Thoracic aorta (tissue), 2 donors: ENCODE results near the gene BMERB1. TPM values are rescaled to one million over a fixed set of nuclear protein-coding genes. Genes with fewer than 3 reads are reported as not detected.
"Not testable (repeated sequence)": the region's sequence is repeated elsewhere in the genome, so short reads cannot be mapped to it uniquely, and the experiment has no call there.

Source experiments
- ATAC-seq: fragments of 150-250 bp; one replicate; pipeline ENCODE4 v1.8.0; 2017; ENCODE audit warnings: low read depth; ENCODE audit not compliant: insufficient number of reproducible peaks, low FRiP score
- DNase-seq: peaks from one replicate; pipeline ENCODE4 v3.0.0-alpha.2; 2020; ENCODE audit warnings: low spot score
- H3K27ac ChIP-seq, 2 donors: fragments of 200-600 bp; sonication (generic); 1 replicate in 1 of 2; 2 replicates in 1 of 2; pipeline ENCODE4 v1.5.1; 2016; ENCODE audit warnings: mild to moderate bottlenecking in 2 of 2, moderate library complexity in 2 of 2
- H3K27me3 ChIP-seq: fragments of 200-600 bp; sonication (generic); replicated peaks from 2 replicates; pipeline ENCODE4 v1.6.0; 2016; ENCODE audit warnings: mild to moderate bottlenecking; ENCODE audit not compliant: insufficient read depth
- H3K36me3 ChIP-seq: fragments of 200-600 bp; sonication (generic); one replicate; pipeline ENCODE4 v1.5.1; 2016
- H3K4me1 ChIP-seq, 2 donors: fragments of 200-600 bp; sonication (generic); 1 replicate in 1 of 2; 2 replicates in 1 of 2; pipeline versions ENCODE4 v1.5.1 to v1.6.0; 2016; ENCODE audit warnings: low read depth in 2 of 2, mild to moderate bottlenecking in 1 of 2; ENCODE audit not compliant: control insufficient read depth in 1 of 2
- H3K4me3 ChIP-seq: fragments of 200-600 bp; sonication (generic); 2 replicates; pipeline ENCODE4 v1.5.1; 2016; ENCODE audit warnings: mild to moderate bottlenecking
- H3K9me3 ChIP-seq: fragments of 200-600 bp; sonication (generic); 2 replicates; pipeline ENCODE4 v1.5.1; 2016
- CTCF ChIP-seq: fragments of 200-600 bp; sonication (generic); IDR thresholded peaks from one replicate; pipeline ENCODE4 v1.5.1; 2019; ENCODE audit warnings: antibody characterized with exemption
- total RNA-seq, 2 donors: library from RNA; depleted of rRNA; stranded (reverse); fragments of >200 nt; gene quantifications; one replicate each; pipeline versions ENCODE4 v1.1.0 to v1.2.3, GENCODE V29; 2016

Gene BMERB1
- total RNA-seq, 2 donors from 2014 or later: 75.1 to 95.2 TPM

DNA sequence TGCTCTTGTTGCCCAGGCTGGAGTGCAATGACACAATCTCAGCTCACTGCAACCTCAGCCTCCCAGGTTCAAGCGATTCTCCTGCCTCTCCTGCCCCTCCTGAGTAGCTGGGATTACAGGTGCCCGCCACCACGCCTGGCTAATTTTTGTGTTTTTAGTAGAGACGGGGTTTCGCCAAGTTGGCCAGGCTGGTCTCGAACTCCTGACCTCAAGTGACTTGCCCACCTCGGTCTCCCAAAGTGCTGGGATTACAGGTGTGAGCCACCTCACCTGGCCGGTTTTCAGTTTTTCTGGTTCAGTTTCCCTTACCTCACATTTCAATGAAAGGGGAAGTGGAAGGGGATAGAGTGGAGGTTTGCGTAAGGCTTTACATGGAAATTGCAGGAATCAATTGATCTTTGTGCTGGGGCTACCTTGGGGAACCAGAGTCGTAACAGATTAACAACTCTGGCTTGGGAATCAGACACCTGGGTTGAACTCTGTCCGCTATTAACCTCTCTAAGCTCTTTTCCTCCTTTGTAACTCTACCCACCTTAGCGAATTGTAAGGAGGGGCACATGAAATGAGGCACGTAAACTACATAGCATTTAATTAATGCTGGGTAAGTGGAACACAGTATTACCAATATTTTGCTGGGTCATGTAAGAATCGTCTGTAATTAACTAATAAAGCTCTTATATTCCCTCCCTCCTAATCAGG, 35.6 kb upstream of the BMERB1 start:
- no peak for ATAC-seq
- Histone ChIP-seq H3K4me3 (no peak overlapping the region), H3K27ac (no peak overlapping the region), H3K27me3 (no peaks in the 10 kb centered on the region), H3K4me1 (peaks cover 0 to 7% of the 10 kb centered on the region in 2 donors), H3K9me3 (no peaks in the 10 kb centered on the region), H3K36me3 (no peaks in the 10 kb centered on the region)
- no peak for TF ChIP-seq CTCF
- DNase-seq: no peak

DNA sequence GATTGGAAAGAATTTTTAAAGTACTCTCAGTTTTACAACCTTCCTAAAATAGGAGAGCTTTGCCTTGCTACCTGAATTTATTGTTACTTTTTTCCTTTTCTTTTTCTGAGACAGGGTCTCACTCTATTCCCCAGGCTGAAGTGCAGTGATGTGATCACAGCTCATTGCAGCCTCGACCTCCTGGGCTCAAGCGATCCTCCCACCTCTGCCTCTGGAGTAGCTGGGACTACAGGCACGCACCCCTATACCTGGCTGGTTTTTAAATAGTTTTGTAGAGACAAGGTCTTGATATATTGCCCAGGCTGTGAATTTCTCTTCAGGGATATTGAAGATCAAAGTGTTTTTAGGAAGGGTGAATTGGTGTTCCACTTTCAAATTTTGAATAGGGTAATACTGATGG, 35.1 kb upstream of the BMERB1 start:
- H3K27me3 ChIP-seq: no peaks in the 10 kb centered on the region
- H3K36me3 ChIP-seq: no peaks in the 10 kb centered on the region
- no peak for TF ChIP-seq CTCF
- peaks cover 0 to 7% of the 10 kb centered on the region in 2 donors for H3K4me1 ChIP-seq
- DNase-seq (no peak), ATAC-seq (no peak)
- no peak overlapping the region for H3K27ac ChIP-seq
- H3K9me3 ChIP-seq: no peaks in the 10 kb centered on the region
- H3K4me3 ChIP-seq: no peak overlapping the region

DNA sequence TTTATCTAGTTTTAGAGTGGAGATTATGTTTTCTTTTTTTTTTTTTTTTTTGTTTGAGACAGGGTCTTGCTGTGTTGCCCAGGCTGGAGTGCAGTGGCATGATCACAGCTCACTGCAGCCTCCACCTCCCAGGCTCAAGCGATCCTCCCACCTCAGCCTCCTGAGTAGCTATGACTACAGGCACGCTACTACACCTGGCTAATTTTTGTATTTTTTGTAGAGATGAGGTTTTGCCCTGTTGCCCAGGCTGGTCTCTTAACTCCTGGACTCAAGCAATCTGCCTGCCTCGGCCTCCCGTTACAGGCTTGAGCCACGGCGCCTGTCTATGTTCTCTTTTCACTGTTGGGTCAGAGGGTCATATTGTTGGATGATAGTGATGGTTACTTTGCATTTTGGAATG, 34.1 kb upstream of the BMERB1 start:
- not testable (repeated sequence) for ATAC-seq, H3K4me3 ChIP-seq, H3K9me3 ChIP-seq, H3K36me3 ChIP-seq, H3K27ac ChIP-seq, DNase-seq, H3K4me1 ChIP-seq, H3K27me3 ChIP-seq

DNA sequence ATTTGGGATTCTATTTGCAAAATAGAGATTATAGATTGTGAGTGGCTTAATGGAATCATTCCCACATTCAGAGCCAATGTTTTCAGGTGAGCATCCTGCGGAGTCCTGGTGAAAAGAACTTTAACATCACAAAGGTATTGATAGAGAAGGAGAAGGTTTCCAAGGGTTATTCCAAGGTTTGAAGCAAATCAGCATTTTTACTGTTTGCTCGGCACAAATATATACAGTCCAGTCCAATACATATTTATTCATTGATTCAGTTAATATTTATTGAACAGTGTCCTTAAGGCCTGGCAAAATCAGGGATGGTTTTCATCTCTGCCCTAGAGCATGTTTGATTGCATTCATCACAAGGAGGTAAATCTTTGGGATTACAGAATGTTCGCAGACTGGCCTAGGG, 32.4 kb upstream of the BMERB1 start:
- DNase-seq (no peak), ATAC-seq (no peak)
- no peaks in the 10 kb centered on the region for H3K4me1 ChIP-seq
- no peaks in the 10 kb centered on the region for H3K27me3 ChIP-seq
- no peaks in the 10 kb centered on the region for H3K36me3 ChIP-seq
- no peak overlapping the region for H3K27ac ChIP-seq
- no peaks in the 10 kb centered on the region for H3K9me3 ChIP-seq
- no peak for TF ChIP-seq CTCF
- no peak overlapping the region for H3K4me3 ChIP-seq

GRCh38 chr16:15403392-15403995, 30.9 kb upstream of the BMERB1 start:
- H3K27me3 ChIP-seq: no peaks in the 10 kb centered on the region
- H3K9me3 ChIP-seq: no peaks in the 10 kb centered on the region
- no peak overlapping the region for H3K4me3 ChIP-seq
- H3K27ac ChIP-seq: no peak overlapping the region
- TF ChIP-seq CTCF: no peak
- H3K36me3 ChIP-seq: no peaks in the 10 kb centered on the region
- ATAC-seq: no peak
- H3K4me1 ChIP-seq: no peaks in the 10 kb centered on the region
- no peak for DNase-seq

DNA sequence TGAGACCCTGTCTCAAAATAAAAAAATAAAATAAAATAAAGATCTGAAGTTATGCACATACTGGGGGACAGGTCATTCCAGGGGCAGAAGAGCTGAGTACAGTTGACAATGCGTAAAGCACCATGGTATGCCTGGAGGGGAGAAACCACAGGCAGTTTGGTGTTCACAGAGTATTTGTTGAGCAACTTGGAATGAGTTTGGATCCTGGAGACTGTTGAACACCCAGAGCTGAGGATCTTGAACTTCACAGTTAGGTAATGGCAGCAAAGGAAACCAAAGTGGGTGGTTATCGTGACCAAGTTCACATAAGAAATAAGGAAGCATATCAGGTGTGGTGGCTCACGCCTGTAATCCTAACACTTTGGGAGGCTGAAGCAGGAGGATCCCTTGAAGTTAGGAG, 30.3 kb upstream of the BMERB1 start:
- not testable (repeated sequence) for ATAC-seq, H3K4me3 ChIP-seq, H3K36me3 ChIP-seq, H3K9me3 ChIP-seq, DNase-seq, H3K4me1 ChIP-seq, H3K27me3 ChIP-seq, H3K27ac ChIP-seq
